ENCODE measurements around the gene FTO.

FTO gene

DNA sequence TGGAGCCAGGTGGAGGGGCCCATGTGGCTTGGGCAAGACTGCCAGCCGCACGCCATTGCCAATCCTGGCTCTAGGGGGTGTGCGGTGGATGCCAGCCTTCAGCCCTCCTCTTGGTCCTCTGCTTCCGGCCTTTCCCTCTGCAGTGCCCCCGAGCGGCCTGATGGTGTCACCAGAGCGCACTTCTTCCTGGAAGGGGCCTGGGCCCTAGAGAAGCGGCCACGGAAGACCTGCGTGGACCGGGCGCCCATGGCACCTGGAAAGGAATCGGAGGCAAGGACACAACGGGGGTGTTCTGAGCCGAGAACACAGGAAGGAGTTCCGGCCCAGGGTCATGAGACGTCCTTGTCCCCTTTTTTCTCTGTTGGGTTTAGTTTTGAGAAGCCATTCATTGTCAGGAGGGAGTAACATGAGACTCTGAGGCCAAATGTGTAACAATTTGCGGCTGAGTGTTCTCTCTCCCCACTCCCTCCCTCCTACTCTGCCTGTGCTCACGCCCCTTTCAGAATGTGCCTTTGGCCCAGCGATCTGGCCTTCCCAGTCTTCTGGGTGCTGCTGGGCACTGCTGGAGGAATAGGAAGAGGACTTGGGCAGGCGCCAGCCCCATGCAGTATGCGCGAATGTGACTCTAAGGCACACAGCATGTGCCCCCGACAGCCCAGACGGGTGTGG, 489.8 kb downstream of the FTO start:
- no peak for DNase-seq

DNA sequence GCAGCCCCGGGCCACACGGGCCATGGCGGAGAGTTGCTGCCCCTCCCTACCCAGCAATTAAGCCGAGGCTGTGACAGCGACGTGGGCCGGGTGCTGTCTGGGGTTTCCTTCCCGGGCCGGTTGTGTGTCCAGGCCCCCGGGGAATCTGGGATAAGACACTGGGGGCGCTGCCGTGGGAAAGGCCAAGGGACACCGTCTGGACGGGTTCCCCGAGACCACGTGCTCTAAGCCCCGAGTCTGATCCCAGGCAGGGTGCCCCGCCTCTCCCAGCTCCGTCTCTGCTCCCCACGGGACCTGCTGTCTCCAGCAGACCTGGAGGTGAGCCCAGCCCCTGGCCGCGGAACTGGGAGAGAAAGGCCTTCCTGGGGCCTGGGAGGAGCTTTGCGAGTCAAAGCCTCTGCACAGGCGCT, 490.4 kb downstream of the FTO start:
- no peak for DNase-seq

DNA sequence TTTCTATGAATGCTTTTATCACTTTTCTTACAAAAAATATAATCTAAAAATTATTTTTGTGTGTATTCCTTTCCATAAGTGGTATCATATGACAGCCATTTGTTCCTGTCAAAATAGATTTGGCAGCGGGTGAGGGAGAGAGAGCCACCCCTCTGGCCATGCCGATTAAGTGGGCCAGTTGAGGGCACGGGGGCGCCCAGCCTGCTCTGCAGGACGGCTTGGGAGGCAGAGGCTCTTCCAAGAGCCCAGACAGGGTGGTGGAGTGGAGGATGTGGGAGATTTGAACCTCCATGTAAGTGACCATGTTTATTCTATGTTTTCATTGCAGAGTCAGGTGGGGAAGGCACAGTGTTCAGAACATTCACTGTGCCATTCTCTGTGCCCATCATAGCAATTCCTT, 493.8 kb downstream of the FTO start:
- DNase-seq = no peak

DNA sequence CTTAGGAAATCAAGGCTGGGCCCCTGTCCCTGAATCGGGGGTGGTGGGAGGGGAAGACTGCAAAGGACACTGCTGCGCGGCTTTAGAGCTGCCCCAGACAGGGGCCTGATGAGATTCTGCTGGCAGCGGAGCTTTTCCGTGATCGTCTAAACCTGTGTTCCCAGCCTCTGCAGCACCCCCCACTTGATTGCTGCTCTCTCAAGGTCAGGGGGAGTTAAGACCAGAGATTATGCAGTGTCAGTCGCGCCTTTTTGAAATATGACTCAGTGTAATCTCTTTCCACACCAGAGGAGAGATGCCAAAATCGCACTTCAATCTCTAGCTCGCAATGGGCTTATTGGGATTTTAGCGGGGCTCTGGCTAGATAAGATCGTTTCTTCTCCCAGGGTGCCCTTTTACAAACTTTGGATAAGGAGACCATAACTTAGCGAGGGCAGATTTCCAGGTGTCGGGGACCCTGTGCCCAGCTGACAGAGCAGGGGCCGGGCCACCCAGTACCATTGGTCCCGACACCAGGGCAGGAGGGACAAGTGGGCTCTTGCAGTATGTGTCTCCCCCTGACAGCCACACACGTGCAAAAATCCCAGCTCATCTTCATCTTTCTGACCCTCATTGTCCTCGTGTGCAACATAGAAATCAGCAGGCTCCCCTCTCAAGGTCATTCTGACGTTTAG, 495.7 kb downstream of the FTO start:
- no peak for DNase-seq

DNA sequence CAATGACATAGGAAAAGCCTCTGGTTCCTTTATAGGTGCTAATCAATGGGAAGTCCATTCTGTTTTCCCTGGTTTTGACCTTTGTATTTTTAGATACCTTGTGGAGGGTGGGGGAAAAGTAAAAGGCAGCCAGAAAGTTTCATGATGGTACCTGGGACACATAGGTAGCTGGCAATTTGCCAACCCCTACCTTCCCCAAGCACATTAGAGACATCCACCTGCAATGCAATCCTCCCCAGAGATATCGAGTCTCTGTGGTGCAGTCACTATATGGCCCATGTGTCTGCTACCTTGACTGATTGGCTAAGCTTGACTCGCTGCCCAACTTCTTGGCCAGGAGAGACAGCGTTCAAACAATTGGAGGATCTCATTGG, 496.2 kb downstream of the FTO start:
- DNase-seq = no peak

DNA sequence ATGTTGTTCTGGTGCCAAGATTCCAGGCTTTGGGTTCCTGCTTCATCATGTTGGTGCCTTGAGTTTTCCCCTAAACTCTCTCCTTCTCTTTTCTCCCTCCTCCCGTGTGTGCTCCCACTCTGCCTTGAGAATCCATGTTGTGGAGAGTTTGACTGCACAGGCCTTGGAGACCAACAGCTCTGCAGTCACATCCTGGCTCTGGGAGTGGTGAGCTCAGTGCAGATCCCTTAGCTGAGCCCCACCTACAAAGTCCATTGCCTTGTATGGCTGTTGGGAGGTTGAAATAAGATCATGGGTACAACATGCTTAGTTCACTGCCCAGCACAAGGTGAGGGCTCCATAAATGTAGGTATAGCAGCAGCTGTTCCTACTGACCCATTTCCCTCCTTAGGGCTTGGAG, 496.8 kb downstream of the FTO start:
- no peak for DNase-seq

DNA sequence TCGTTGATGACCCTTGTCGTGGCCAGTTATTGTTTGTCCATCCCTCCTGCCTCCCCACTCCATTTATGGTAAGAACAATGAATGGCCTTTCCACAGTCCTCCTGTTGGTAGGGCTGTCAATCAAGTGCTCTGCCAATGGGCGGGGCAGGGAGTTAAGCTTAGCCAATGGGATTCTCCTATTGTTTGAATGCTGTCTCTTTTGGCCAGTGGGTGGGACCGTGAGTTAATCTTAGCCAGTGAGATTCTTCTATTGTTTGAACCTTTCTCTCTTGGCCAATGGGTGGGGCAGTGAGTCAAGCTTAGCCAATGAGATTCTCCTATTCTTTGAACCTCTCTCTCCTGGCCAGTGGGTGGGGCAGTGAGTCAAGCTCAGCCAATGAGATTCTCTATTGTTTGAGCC, 497.2 kb downstream of the FTO start:
- no peak for DNase-seq

Measured in CD4-positive, alpha-beta T cell treated with Interleukin-4 for 4 hours (primary cell).